ENCODE results near the gene SUPT5H.

DNA sequence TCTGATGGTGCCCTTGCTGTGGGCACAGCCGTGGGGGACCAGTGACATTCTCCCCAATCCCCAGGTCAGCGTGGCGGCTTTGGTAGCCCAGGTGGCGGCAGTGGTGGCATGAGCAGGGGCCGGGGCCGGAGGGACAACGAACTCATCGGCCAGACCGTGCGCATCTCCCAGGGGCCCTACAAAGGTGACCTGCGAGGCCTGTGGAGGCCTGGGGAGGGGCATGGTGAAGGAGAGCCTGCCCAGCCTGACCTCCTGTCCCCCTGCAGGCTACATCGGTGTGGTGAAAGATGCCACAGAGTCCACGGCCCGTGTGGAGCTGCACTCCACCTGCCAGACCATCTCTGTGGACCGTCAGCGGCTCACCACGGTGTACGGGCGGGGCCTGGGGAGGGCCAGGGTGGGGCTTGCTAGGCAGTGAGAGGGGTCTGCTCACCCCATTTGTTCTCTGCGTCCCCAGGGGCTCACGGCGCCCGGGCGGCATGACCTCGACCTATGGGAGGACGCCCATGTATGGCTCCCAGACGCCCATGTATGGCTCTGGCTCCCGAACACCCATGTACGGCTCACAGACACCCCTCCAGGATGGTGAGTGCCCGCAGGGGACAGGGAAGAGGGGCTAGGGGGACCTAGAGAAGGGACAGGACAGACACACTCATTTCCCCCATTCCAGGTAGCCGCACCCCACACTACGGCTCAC lies 27.5 kb downstream of the SUPT5H start:
- TF ChIP-seq RAD21 (IDR thresholded peaks at IDR 0.05 in 1 of 2, conservative IDR thresholded peaks at IDR 0.05 in 1 of 2; ENCODE audit: low read depth in 2 of 2, low read length in 2 of 2) (no peak), POLR2A (IDR thresholded peaks at IDR 0.05; ENCODE audit: control extremely low read depth in 1 of 2, low read depth in 2 of 2, low read length in 2 of 2) (no peak), NRF1 (IDR thresholded peaks at IDR 0.05; ENCODE audit: low read depth, low read length) (no peak), TBP (IDR thresholded peaks at IDR 0.05; ENCODE audit: low read depth, low read length) (no peak), CBX5 (IDR thresholded peaks at IDR 0.05; ENCODE audit: low read depth, low read length) (no peak)

Data from H1 (cell line).